ENCODE results near the gene HECW1.
"Not testable (repeated sequence)": the region's sequence is repeated elsewhere in the genome, so short reads cannot be mapped to it uniquely, and the experiment has no call there.

HECW1 gene

DNA sequence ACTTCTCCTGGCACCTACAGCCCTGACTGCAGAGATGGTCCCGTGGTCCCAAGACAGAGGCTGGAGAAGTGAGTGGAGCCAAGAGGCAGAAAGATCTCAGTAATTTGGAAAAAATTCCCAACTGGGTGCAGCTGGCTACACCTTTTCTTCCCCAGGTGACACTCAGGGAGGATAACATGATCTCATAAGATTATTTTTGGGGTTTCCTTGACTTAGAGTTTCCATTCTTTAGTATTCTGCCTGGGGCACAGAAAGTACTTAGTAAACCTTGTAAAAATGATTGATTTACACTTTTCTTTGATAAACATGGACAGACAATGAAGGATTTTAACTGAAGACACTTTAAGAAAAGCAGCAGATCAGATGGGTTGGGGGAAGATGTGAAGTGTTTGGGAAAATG lies 38.6 kb downstream of the HECW1 start:
- no peak for DNase-seq

DNA sequence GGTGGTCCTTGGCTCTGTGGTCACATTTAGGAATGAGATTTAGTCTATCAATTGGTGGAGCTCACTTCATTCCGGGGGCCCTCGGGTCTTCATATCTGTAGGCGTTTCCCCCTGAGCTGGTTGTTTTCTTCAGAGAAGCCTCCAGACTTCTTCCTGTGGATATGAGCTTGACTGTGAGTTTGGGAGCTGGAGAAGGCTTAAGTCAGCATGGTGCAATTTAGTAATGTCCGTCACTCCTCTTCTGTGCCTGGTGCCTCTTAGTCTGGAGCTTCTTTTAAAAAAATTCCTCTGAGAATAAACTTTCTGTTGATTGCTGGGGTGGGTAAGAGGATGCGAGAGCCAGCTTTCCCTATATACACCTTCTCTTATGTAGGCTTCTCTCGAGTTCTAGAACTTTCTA lies 40.2 kb downstream of the HECW1 start:
- DNase-seq, result no peak

DNA sequence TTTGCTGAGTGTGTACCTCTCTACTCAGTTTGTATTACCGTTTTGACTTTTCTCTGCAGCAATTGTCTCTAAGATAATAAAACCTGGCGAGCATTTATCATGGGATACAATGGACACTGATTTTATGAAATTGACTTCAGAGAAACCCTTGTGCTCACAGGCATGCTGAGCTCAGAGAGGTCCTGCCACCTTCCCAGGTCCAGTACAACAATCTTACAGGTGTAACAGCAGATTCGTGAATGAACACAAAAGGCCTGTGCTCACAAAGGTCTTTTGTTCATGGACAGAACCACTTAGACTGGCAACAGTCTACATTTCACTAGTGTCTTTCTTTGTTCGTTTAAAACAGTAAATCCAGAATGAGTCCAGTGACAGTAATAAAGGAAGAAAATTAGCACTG lies 43.2 kb downstream of the HECW1 start:
- DNase-seq, result peak; percentile 17

DNA sequence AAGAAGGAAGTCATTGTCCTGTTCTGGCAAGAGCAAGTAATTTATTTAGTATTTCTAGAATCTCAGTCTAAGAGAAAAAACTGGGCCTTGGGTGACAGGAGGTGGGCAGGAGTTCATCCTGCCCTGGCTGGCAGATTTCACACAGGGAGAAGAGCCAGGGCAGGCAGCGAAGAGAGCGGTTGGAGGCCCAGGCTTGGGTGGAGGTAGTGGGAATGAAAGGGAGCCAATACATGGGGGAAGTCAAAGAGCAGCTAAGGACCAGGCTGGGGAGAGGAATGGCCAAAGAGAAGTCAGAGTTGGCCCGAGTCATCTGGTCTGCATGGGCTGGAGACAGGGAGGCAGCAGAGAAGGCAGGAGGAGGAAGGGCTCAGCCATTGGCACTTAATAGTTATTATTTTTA lies 51.4 kb downstream of the HECW1 start:
- DNase-seq, result no peak

DNA sequence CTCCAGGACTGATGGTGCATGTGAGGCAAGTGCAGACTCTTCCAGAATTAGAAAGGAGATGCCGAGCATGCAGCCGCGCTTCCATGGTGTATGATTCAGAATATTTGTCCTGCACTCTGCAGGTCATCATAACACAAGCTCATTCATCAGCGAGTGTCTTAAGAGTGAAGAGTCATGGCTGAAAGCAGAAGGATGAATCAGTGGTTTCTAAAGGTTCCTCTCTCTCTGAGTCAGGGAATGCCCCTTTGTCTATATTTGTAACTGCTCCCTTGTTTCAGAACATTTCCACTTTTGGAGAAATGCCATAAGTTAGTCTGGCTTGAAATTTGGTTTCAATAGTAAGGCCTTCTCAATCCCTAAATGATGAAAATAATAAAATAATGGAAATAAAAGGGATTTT lies 52.3 kb downstream of the HECW1 start:
- DNase-seq, result no peak

DNA sequence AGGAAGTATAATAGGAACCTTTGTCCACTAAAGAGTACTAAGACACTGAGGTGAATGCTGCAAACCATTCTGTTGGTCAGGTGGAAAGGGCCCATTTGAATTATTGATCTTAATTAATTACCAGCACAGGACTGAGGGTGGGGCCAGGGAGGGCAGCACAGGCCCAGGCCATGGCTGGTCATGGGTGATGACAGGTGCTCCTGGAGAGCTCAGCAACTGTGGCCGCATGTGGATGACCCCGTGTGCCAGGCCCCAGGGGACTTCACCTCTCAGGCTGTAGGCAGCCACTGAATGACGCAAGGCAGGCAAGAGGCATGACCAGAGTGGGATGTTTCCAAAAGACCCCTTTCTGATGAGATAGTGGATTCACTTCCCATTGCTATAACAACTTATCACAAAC lies 54.2 kb downstream of the HECW1 start:
- no peak for DNase-seq

DNA sequence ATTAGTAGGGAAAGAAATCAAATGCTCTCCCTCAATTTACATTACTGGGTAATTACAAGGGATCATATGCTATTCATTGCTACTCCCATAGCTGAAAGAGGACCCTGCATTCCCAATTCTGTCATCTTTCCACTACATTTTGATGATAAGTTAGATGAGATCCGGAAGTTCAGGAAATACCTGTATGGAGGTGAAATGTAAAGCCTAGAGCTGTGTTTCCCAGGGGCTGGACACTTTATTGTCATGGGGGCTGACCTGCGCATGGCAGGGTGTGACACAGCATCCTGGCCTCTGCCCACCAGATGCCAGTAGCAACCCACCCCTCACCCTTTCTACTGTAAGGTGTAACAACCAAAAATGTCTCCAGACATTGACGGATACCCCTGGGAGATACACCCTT lies 56.6 kb downstream of the HECW1 start:
- no peak for DNase-seq

DNA sequence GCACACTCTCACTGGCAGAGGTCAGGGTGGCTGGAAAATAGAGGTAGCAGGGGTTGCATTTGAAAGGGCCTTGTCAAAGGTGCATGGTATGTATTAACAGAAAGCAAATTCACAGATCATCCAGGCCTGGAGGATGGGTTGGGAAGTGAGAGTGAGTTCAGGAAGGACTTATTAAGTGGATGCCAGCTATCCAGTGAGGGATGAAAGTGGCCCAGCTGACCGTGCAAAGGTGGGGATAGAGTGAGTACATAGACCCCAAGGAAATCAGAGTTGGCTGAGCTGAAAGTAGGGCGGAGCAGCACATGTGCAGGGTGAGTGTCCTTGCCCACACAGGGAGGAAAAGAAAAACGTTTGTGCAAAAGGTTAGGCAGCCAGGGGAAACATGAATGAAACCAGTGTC lies 58.1 kb downstream of the HECW1 start:
- DNase-seq, result no peak

DNA sequence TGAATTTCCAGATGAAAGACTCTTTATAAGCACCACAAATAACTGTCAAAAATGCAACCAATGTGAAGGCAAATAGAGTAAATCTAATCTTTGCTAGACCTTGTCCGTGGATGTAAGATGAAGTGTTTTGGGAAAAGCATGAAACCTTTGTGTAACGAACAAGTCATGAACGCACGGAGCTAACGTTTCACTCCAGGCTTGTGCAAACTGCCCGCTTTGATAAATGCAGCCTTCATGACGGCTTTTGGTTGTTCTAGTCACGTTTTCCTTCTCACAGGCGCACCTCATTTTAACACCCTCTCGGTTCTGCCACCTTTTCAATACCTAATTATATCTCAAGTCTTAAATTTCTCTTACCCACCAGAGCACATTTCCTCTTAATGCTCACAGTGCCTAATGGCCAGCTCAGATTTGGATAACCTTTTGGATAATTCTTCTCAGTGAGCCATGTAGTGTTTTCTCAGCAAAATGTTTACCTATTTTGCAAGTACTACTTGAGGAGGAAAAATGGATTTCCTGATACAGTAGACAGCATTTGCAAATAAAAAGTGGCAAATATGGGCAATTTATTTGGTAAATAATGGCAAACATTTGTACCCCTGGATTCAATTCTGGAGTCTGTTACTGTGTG lies 63.2 kb downstream of the HECW1 start:
- DNase-seq, result peak; percentile 59

DNA sequence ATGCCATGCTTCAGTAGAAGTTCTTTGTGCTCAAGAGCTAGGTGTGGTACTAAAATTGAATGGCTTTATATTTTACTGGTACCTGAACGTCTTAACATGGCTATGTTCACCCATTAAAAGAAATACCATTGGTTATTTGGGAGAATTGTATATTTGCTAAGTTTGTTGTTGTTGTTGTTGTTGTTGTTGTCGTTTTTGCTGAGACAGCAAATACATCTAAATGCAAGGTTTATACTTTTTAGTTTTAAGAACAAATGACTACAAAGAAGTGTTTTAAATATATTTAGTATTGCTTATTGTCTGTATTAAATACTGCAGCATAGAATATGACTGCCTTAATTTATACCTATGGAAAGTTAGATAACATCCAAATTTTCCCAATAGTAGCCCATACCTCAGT lies 66.9 kb downstream of the HECW1 start:
- DNase-seq, result no peak

DNA sequence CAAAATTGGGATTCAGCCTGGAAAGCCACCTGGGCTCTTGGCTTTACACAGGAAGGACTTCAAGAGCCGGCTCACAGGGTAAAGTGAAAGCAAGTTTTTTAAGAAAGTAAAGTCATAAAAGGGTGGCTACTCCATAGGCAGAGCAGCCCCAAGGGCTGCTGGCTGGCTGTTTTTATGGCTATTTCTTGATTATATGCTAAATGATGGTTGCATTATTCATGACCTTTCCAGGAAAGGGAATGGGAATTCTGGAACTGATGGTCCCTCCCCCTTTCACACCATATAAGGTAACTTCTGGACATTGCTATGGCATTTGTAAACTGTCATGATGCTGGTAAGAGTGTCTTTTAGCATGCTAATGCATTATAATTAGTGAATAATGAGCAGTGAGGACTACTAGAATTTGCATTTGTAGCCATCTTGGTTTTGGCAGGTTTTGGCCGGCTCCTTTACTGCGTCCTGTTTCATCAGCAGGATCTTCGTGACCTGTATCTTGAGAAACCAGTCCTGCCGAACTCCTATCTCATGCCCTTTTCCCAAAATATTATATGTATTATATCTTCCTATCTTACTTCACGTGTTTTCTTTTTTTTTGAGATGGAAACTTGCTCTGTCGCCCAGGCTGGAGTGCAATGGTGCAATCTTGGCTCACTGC lies 80.5 kb downstream of the HECW1 start:
- no peak for DNase-seq

DNA sequence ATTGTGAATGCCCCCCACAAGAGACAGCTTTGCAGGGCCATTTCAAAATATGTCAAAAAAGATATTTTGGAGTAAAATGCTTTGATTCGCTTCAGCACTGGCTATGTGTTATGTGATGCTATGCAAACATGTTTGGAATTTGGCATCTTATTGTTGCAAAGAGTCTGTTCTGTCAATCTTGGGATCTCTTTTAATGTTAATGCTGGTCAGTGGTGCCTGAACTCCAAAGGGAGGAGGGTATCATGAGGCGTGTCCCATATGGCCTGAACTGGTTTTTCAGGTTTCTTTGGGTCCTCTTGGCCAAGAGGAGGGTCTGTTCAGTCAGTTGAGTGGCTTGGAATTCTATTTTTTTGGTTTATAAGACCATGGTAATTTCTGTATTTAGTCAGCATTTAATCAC lies 81.4 kb downstream of the HECW1 start:
- DNase-seq, result no peak

DNA sequence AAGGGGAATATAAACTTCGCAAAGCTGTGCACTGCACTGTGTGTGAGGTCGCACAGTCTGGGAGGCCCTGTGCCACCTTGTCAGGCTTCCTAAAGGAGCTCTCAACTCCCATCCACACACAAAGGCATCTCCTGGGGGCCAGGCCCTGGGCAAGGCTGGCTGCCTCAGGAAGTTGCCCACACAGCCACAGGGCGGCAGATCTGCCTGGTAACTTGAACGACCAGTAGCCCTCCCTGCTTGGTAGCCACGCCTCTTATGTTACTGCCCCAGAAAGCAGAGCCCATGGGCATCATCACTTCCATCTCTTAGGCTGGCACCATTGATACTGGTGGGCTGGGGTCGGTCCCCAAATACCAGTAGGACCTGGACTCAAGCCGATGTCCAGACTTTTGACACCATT lies 82.8 kb downstream of the HECW1 start:
- no peak for DNase-seq

DNA sequence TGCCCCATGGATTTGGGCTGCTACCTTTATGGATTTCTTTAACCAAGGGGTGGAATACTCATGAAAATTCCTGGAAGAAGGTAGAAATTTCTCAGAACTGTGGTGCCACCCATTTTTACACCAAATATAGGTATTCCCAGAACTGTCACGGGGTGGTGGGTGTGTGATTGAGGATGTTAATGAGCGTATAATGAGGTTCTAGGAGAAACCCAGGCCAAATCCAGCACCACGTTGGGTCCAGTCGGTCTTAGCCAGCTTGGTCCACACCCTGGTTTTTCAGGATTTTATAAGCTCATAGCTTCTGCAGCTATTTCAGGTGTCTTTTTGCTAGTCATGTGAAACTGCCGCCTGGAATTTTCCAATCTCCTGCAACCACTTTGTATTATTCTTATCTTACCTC lies 83.3 kb downstream of the HECW1 start:
- DNase-seq, result no peak

DNA sequence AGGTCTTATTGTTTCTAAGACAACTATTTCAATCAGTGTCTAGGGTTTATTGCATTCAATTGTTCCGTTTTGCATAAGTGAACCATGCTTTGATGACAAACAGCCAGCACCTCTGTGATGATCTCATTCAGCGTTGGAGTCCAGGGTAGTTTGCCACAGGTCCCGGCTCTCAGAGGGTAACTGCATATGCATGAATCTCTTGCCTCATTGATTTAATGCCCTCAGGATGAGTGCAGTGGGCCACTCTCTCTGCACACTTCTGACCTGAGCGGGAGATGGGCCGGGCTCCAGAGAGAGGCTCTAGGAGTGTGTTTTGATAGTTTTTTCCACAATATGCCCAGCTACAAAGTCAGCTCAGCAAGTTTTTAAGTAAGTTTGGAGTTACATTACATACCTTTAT lies 83.9 kb downstream of the HECW1 start:
- DNase-seq, result no peak

DNA sequence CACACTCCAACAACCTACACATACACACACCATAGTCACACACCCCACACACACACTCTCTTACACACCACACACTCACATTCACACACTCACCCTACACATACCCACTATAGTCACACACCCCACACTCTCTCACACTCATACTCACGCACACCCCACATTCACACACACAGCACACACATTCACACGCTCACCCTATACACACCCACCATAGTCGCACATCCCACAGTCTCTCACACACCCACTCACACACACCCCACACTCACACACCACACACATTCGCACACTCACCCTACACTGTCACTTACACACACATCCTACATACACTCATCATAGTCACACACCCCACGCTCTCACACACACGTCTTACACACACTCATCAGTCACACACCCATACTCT lies 85.6 kb downstream of the HECW1 start:
- DNase-seq, result no peak

DNA sequence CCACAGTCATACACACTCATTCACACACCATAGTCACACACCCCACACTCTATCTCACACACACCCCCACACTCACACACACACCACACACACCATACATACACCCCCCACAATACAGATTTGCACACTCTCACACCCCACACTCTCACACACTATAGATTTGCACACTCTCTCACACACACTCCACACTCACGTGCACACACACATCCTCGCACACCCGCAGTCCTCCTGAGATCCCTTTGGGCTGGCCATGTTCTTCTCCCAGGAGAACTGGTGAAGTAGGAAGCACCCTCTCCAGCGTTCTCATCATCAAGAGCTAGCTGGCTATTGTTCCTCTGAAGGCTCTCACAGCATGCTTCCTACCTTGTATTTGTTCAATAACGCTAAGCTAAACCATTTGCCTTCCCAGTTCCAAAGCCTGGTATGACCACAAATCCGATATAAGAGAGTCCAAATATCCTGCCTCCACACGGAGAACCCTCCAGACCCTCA lies 86.2 kb downstream of the HECW1 start:
- DNase-seq, result peak; percentile 9

DNA sequence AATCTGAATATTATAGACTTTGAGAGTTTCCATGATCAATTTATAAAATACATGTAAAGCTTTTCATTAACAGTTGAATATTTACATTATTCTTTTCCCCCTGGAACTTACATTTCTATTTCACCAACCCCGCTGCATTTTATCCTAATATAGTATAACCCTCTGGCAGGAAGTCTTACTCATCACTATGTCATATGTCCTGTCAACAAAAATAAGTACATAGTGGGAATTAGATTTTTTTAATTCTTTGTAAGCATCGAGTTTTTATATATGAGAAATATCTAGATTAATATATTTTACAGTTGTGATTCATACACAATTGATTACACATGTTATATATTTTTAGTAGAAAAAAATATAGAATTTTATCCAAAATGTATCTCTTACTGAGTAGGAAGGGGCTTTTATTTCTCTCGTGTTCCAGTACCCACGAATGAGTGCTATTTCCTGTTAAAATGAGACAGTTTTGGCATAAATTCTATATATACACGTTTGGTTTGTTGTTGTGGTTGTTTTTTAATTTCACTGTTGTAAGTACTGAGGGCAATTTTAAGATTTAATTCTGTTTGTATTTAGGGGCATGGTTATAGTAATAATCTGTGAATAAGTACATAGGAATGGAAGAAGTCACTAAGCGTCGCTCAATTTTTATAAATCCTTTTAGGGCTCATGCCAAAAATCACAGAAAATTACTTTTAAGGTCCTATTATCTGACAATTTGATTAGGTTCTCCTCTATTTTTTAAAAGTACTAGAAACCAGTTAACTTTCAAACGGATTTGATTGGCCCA lies 87.1 kb downstream of the HECW1 start:
- no peak for DNase-seq

DNA sequence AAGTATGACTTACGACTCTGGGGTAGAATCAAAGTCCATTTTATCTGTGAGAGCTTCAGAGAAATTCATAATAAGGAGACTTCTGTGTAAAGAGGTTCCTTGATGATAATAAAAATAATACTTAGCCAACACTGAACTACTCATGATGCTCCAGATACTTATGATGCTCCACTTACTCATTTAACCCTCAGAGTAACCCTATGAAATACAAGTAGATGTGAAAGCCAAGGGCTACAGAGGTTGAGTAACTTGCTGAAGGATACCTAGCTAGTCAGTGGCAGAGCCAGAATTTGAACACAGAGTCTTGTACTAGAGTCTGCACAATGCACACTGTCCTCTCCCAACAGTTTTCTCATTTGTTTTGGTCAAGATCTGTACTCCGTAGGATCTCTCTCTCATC lies 89.5 kb downstream of the HECW1 start:
- no peak for DNase-seq

DNA sequence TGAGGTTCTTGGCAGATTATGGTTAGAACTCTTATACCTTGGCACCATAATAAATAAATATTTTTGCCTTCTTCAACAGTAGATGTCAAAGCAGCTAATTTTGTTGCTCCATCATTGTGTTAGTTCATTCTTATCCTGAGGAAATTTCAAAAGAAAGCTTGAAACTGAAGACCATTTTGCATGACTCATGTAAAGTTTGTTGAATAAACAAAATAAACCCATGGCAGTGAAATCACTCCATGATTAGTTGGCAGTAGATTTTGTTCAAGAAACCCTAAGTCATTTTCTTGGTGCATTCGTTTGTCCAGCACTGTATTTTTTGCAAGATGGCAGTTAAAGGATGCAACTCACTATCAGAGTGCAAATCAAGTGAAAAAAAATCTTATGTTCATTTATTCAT lies 91.6 kb downstream of the HECW1 start:
- no peak for DNase-seq

DNA sequence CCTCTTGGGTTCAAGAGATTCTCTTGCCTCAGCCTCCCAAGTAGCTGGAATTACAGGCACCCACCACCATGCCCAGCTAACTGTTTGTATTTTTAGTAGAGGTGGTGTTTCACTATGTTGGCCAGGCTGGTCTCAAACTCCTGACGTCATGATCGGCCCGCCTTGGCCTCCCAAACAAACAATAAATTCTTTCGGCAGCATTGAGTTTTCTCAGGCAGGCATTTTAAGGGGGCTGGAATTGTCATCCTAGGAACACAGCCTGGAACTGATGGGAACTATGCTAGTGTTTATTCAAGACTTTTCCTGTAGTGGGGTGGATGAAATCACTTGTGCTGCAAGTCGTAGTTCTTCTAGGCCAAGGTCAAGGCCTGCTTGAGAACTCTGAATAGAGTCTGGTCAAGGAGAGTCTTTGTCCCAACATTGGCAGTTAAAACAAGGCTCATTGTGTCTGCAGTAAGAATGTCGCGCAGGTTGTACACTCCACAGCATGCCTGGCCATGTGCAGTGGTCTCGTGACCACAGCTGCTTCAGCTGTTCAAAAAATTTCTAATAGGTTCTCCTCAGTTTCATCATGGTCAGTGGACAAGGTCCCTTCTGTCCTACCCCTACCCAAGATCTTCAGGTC lies 92.8 kb downstream of the HECW1 start:
- no peak for DNase-seq

DNA sequence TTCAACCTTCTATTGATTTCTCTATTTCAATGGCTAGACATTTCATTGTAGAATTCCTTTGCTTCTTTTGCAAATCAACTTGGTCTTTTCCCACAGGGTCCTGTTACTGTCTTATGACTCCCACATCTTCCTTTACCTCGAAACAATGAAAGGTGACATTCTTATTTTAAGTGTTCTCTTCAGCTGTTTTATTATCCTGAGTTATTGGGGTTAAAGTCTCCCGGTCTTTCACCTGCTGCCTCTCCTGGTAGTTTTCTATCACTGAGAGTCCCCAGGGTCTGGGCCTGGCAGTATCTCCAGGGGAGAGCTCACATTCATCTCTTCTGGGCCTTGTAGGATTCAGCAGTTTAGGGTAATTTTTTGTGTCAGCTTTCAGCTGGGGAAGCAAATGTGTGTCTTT lies 95.8 kb downstream of the HECW1 start:
- DNase-seq, result no peak

DNA sequence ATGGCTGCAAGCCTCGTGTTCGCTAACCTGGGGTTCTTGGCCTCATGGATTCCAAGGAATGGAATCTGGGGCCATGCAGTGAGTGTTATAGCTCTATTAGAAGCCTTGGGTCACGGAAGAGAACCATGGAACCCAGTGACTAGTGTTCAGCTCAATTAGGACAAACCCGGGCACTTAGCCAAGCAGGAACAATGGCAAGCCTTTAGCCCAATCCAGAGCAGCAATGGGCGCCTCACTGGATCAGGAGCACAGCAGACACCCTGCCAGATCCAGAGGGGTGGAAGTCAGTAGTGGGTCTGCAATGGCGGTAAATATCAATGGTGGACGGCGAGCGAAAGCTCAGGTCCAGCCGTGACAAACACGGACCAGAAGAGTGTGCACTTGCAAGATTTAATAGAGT lies 98.1 kb downstream of the HECW1 start:
- not testable (repeated sequence) for DNase-seq

DNA sequence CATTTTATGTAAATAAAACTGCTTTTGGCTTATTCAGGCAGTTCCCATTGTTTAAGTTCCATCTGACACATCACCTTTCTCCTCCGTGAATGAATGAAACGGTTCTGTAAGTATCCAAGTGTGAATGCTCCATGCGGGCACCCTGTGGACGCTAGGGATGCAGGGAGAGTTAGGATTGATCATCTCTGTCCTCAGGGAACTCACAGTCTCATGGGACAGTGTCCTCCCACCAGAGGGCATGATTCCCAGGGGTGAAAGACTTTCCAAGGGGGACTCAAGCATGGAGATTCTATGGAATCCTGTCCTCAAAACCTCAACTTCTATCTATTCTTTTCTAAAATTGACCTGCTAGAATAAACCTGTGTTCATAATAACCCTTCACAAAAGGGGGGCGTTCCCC lies 98.8 kb downstream of the HECW1 start:
- DNase-seq, result no peak

Measured in NCI-H774 (cell line).